Sigmoid colon (tissue), 4 donors: ENCODE results near the gene CLSTN2.

Experiments
- EP300 ChIP-seq, 4 donors: sonication (generic); formaldehyde crosslinking; IDR thresholded peaks; one replicate each; pipeline ENCODE4 v1.6.1; 2017; ENCODE audit warnings: antibody characterized with exemption in 4 of 4
- POLR2A ChIP-seq, 2 donors: fragments of 450-650 bp; IDR thresholded peaks; one replicate each; pipeline ENCODE4 v1.6.1; 2016; ENCODE audit warnings: antibody characterized with exemption in 2 of 2, mild to moderate bottlenecking in 2 of 2, moderate library complexity in 2 of 2
- POLR2AphosphoS5 ChIP-seq, 4 donors: sonication (generic); formaldehyde crosslinking; IDR thresholded peaks; one replicate each; pipeline ENCODE4 v1.6.1; 2017; ENCODE audit warnings: antibody characterized with exemption in 4 of 4
- TF ChIP-seq, protein P1 (sequence below), 4 experiments: fragments of 450-650 bp in 3 of 4; fragments of 200-600 bp in 1 of 4; IDR thresholded peaks; one replicate each; pipeline ENCODE4 v1.5.1; 2016 to 2019; ENCODE audit warnings: antibody characterized with exemption in 4 of 4, mild to moderate bottlenecking in 3 of 4, moderate library complexity in 2 of 4

DNA sequence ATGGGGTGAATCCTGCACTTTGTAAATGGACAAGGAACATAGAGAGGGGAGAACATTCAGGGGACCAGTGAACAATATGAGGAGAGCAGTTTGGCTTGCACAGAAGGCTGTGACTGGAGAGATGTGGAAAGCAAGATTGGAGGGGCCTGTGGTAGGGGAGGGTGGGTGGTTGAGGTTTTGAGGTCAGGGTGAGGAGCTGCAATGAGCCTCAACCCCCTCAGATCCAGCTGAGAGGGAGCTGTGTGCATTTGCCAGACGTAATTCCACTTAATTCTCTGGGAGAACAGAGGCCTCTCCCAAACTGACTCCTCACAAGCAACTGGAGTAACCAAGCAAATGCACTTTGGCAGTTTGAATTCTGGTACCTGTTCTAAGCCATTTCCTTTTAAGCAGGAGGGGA, 489.7 kb downstream of the CLSTN2 start:
- TF ChIP-seq POLR2AphosphoS5 (IDR thresholded peaks at IDR 0.05) (no peak), EP300 (IDR thresholded peaks at IDR 0.05) (no peak), POLR2A (IDR thresholded peaks at IDR 0.05) (no peak)
- TF ChIP-seq, protein P1, sequence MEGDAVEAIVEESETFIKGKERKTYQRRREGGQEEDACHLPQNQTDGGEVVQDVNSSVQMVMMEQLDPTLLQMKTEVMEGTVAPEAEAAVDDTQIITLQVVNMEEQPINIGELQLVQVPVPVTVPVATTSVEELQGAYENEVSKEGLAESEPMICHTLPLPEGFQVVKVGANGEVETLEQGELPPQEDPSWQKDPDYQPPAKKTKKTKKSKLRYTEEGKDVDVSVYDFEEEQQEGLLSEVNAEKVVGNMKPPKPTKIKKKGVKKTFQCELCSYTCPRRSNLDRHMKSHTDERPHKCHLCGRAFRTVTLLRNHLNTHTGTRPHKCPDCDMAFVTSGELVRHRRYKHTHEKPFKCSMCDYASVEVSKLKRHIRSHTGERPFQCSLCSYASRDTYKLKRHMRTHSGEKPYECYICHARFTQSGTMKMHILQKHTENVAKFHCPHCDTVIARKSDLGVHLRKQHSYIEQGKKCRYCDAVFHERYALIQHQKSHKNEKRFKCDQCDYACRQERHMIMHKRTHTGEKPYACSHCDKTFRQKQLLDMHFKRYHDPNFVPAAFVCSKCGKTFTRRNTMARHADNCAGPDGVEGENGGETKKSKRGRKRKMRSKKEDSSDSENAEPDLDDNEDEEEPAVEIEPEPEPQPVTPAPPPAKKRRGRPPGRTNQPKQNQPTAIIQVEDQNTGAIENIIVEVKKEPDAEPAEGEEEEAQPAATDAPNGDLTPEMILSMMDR (IDR thresholded peaks at IDR 0.05), result no peak
